Kasumi-1 (cell line): ENCODE data around the gene HOXA10.

Experiments used
- DNase-seq, 2 experiments: peaks; one replicate each; lab custom pipeline; 2025; lab: John Stamatoyannopoulos, UW

The HOXA10 gene

DNA sequence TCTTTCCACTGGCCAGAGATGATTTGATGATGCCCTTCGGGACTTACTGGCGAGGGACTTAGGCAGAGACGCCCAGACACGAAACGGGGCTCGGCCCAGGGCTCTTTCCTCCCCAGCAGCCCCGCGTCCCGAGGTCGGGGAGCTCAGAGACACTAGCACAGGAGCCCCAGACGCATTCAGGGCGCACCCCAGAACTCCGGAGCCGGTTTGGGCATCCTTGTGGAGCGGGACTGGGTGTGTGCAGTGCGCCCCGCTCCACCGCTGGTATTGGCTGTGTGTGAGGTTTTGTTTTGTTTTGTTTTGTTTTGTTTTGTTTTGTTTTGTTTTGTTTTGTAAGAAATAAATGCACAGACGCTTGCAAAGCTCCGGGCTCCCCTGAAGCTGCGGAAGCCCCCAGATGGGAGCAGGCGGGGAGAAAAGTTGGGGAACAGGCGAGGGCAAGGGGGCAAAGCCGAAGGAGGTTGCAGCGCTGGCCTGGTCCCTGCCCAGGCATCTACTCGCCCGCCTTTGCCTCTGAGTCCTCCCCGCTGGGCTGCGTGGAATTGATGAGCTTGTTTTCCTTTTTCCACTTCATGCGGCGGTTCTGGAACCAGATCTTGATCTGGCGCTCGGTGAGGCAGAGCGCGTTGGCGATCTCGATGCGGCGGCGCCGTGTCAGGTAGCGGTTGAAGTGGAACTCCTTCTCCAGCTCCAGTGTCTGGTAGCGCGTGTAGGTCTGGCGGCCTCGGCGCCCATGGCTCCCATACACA lies 28.8 kb downstream of the HOXA10 start:
- DNase-seq = no peak

DNA sequence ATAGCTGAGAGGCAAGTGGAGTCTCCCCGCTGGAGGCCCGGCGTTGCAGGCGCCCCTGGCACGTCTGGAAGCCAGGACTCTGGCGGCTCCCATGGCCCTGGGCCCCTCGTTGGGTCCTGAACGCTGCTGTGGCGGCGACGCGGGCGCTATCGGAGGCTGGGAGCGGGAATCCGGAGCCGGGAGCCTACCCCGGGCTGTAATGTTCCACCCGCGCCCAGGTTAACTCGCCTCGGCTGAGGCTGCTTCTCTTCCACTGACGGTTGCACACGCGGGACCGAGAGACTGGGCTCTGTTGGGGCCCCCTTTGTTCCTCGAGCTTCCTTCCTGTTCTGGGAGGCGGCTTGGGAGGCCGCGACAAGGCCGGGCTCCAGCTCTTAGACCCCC lies 29.3 kb downstream of the HOXA10 start:
- no peak for DNase-seq

DNA sequence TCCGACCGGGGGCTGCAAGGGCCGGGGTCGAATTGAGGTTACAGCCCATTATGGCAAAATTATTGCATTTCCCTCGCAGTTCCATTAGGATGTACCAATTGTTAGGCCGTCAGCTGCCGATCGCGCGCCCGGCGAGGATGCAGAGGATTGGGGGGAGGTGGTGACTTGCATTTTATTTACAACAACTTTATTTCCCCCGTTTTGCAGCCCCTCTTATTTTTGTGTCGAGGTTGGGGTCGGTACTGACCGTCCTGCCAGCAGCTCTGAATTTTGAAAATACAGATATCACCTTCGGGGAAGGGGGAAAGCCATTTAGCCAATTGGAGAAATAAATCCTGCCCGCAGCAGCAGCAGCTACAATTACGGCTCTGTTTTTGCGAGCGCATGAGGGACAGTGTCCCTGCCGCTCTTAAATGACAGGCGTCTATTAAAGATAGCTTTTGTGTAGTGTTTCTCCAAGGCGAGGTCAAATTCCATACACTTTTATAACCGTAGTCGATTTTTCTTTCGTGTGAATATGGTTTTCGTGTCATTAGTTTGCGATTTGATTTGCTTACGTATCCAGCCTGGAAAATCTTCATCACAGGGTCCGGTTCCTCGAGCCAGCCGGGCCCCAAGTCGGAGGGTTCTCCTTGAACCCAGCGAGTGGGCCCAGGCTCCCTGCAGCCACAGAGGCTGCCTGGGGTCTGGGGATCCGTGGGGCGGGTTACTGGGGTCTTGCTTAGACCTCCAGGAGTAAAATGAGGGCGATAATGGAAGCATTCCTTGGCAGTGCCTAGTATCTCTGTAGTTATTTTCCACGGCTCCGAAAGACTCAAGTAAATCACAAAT lies 30.0 kb downstream of the HOXA10 start:
- no peak for DNase-seq

DNA sequence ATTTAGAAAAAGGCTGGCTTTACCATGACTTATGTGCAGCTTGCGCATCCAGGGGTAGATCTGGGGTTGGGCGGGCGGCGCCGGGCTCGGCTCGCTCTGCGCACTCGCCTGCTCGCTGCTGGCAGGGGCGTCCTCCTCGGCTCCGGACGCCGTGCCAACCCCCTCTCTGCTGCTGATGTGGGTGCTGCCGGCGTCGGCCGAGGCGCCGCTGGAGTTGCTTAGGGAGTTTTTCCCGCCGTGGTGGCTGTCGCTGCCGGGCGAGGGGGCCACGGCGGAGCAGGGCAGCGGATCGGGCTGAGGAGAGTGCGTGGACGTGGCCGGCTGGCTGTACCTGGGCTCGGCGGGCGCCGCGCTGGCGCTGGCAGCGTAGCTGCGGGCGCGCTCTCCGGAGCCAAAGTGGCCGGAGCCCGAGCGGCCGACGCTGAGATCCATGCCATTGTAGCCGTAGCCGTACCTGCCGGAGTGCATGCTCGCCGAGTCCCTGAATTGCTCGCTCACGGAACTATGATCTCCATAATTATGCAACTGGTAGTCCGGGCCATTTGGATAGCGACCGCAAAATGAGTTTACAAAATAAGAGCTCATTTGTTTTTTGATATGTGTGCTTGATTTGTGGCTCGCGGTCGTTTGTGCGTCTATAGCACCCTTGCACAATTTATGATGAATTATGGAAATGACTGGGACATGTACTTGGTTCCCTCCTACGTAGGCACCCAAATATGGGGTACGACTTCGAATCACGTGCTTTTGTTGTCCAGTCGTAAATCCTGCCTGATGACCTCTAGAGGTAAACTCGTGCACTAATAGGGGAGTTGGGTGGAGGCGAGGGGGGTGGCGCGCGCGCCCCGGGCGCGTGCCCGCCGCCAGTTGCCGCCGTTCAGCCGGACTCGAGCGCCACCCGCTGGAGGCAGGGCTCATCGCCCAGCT lies 30.8 kb downstream of the HOXA10 start, which contains the start of gene HOXA5:
TSS of gene HOXA5 (minus strand) at position 659 of the 927 bp plus-strand sequence. CDS start at position 585, 74 bp downstream.
- DNase-seq = peak; percentile 100

DNA sequence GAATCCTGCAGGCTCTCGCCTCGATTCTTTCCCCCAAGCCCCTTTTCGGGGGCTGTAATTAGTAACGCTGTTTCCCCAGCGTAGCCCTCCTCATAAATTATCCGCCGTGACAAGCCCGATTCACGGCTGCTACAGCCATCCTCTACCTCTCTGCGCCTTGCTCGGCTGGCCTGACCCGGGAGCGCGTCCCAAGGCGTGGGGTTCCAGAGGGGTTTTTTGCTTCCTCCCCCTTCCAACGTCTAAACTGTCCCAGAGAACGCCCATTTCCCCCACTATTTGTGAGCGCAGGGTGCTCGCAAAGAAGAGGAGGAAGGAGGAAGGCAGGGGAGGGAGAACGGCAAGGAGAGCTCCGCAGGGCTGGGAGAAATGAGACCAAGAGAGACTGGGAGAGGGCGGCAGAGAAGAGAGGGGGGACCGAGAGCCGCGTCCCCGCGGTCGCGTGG lies 31.5 kb downstream of the HOXA10 start:
- DNase-seq = peak; percentile 67 to 71

DNA sequence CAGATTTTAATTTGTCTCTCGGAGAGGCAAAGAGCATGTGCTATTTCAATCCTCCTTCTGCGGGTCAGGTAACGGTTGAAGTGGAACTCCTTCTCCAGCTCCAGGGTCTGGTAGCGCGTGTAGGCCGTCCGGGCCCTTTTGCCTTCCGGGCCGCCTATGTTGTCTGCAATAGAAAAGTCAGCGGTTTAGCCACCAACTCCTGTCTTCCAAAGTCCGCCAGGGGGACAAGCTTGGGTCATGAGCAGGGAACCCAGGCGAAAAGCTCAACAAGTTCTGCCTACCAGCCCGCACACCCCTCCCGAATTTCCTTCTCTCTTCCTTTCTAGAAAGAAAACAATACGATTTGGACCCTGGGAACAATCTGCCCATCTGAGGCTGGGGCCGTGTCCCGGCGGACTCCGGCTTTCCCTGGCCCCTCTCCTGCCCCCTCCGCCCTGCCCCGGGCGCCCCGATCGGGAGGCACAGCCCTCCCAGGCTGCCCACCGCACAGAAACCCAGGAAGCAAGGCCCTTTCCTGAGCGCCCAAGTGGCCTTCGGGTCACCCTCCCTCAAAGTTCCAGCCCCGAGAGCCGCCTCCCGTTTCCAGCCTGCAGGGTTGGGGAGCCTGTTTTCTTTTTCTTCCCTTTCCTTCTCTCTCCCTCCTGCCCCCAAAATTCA lies 32.1 kb downstream of the HOXA10 start:
- peak; percentile 90 to 91 for DNase-seq

DNA sequence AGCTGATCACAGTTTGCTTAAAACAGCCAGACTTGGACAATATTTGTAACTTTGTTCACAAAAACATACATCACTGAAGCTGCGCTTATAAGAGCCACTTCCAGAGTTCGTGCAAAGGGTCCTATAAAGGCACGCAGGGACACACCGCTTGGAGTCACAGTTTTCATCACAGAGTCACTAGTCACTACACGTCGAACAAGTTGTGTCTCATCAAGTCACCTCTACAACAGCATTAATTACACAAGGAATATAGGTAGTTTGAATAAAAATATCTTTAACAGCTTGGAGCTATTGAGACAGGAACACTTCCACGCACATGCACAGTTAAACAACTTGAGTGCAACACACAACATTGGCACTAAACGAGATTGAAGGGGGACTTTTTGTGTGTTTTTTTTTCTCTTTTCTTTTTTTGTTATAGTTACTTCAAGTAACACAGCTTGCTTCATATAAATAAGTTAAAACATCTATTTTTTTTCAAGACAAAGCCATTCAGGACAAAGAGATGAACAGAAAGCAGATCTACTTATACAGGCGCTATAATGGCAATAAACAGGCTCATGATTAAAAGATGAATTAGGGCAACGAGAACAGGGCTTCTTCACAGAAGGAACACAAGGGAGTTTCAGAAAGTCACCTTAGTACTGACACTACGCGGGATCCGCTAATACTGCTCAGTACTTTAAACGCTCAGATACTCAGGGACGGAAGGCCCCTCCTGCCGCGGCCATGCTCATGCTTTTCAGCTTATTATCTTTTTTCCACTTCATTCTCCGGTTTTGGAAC lies 32.8 kb downstream of the HOXA10 start:
- peak; percentile 56 to 85 for DNase-seq

DNA sequence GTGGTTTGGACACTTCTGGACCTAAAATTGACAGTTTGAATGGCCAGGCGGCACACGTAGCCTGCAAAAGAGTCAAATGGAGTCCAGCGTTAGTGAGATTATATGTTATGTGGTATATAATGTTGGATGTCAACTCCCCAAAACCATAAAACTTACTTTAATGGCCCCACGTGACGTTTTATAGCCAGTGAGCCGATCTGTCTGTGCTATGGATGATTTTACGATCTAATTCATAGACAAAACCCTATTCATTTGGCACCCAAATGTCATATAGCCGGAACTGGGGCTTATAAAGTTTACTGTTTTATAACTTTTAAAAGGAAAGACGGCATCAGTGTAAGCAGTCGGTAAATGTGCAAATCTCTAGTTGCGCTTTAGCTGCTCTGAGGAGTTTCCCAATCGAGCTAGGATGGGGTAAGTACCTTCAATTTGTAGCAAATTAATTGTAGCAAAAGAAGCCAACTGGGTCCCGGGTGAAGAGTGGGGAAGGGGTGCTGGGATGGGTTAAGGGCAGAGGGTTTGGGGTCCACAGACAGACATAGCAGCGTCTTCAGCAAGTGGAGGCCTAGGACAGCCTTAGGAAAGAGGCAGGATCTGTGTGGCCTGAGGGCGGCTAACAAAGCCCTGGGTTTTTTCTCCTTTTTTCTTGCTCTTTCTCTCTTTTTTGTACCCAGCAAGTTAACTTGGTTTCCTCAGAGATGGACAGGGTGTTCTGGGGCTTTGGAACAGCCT lies 33.8 kb downstream of the HOXA10 start:
- no peak for DNase-seq

DNA sequence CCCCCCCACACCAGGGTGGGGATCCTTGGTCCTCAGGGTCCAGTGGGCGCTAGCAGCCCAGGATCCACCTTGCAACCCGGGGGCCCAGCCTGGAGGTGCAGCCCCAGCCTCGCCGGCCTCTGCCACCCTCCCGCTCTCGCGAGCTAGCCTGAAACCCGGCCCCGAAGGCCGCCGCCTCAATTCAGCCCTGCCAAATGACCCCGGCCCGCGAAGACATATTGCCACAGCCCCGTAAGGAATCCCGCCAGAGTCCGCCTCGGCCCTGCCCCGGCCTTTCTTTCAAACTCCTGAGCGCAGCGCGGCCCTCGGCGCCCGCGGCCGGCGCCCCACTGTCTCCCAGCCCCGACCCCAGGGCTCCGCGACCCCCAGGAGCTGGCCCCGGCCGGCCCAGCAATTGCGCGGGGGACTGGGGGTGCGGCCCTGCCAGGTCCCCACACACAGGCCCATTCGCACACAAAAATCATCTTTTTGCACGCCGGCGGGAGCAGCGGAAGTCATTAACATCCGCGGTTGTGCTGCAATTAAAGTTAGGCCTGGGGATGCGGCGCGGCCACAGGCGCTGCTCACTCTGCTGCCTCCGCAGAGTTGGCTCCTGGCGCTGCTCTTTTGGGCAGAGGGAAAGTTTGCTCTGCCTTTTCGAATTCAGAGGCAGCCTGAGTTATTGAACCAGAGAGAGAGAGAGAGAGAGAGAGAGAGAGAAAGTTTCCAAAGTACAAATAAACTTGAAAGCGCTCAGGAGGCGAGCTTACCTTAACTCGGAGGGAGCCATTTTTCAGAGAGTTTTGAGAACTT lies 34.6 kb downstream of the HOXA10 start:
- DNase-seq = no peak

DNA sequence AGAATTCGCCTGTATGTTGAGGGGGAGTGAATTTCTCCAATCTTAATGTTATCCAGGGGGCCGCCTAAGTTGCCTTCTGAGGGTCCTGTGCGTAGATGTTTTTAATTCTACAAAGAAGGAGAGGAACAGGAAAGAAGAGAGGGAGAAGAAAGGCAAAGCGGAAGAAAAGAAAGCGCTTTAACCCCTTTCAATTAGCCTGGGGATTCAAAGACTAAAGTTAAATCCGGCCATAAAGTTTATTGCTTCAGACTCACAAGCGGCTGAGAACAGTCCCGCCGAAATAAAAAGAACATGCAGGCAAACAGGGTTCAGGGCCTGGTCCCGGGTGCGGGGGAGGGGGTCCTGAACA lies 35.2 kb downstream of the HOXA10 start:
- DNase-seq = no peak

DNA sequence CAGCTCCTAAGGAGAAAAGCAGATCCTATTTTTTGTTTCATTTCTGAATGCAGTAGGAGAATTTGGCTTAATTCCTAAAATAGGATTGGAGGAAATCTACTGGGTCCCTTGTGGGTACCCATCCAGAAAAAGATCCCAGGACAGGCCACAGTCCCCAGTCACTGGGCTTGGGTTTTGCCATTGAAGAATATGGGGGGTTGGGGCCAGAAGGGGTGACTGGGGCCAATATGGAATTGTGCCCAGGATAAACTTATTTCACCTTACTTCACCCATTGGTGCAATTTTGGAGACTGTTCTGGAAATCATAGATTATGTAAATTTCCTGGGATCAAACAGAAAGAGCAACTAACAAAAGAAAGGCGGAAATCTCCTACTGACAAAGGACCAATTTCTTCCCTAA lies 35.6 kb downstream of the HOXA10 start:
- no peak for DNase-seq

DNA sequence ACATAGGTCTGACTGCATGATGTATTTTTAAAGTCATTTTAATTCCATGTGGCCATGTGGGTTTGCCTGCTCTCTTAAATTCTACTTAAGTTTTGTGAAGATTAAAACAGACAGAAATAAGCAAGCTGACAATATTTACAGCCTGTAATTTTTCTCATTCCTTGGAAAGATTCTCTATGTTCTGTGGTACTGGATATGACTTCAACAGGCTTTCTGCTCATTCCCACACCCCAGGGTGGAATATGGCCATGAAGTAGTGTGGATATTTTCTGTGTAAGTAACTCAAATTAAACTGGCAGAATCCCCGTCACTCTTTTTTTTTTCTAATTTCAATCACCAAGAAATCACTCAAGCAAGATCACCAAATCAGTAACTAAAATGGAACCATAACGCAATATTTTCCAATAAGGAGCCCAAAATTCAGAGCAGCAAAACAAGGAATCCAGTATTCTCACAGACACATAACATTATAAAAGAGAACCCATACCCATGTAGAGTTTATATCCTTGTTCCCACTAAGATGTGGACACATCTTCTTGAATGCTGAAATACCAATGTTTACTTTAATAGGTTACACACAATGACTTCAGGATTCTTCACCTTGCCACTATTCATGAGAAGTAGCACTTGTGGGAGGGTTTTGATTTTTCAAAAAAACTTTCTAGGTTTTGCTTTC lies 36.3 kb downstream of the HOXA10 start:
- no peak for DNase-seq

DNA sequence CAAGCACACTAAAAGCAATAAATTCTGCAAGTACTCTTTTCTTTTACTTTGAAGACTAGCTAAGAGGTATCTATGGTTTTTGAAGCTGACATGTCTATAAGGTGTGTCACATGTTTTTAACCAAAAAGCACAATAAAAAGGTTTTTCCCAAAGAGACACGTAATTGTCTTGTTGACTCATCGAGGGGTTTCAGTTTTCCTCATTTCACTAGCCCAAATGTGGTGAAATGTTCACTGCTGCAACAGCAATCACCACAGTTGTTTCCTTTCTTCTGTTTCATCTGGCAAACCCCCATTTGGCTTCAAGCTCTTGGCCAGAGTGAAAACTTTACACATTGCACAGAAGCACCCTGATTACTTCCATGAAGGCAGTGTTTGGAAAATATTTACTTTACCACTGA lies 39.7 kb downstream of the HOXA10 start:
- DNase-seq = peak; percentile 73 to 76

DNA sequence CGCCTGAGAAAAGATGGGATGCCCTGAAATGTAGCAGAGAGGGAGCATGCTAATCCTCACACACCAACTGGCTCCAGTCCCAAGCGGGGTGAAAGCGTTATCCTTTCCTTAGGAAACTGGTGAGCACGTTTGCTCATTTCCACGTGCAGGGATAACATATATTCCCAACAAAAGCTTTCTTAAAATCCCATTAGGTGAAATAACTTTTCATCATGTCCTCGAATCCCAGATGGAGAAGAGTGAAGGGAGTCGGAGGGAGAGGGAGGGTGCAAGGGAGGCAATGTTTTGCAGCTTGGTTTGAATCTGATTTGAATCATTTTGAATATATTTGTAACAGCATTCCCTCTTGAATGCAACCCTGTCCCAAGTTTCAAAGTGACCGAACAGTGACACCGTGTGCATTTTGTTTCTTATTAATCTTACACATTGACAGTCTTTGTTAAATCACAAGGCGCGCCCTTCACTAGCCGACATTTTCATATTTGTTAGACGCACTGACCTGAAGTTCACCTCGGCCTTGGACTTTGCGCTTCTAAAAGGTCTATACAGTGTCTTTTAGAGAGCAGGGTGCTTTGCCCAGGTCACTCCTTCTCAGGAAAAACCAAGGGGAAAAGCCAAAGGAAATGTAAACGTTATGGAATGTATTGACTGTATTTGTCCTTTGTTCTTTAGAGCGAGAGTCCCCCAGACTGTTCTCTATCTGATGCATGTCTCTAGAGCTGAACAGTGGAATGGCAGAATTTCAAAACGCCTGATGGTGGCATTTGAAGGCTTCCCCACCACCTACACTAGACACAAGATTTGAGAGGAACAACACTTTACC lies 40.5 kb downstream of the HOXA10 start:
- DNase-seq = no peak

DNA sequence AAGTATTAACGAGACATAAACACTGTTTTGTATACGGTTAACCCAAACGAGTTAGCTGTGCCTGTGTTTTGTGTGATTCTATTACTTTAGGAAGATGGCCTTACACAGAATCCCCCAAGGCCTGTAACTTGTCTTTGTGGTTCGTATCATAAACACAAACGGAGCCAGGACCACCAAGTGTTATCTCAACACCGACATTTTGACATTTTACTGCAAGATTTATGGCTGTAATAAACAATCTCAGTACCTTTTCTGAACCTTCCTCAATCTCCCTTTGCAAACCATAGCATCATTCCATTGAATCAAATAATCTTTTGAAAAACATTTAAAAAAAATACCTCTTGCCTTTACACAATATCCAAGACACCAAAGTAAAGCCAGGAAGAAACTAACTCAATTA lies 41.1 kb downstream of the HOXA10 start:
- DNase-seq = no peak

DNA sequence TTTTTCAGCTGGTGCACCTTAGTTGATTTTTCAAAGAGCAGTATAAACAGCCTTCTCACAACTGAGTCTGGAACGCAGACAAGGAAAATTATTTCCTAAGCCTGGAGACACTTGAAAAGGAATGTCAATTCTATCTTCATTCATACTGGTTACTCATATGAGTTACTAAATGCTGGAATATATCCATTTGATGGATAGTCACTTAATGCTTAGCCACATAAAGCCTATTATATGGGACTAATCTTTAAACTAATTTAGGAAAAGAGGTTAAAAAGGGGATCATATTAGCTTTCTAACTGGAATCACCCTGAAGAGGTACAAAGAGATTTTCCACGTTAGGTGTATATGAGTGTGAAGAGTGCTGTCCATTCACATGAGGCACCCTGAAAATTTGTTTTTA lies 41.9 kb downstream of the HOXA10 start:
- DNase-seq = no peak

DNA sequence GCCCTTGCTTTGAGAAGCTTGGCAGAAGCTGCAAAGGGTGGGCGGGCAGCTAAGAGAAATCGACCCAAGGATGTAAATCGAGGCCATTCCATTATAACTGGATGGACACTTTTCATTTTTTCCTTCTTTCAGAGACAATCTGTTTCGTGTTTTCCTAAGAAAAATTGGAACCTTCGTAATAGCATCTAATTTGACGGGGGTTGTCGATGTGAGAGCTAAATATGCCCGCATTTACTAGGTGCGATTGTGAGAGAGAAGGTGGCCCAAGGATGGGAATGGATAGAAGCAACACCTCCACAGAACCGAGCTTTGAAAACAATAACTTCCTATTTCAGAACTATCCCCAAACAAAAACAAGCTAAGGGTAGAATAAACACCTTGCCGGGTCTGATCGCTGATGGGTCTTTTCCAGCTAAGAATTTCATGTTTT lies 42.7 kb downstream of the HOXA10 start:
- no peak for DNase-seq
